Activated T-helper 17 cell treated with anti-CD3 and anti-CD28 coated beads, Interleukin-2, amount 50 U/mL, for 72 hours (primary cell): ENCODE measurements around the gene NAP1L4. TPM values are rescaled to one million over a fixed set of nuclear protein-coding genes. Genes with fewer than 3 reads are reported as not detected.
"Not testable (repeated sequence)": the region's sequence is repeated elsewhere in the genome, so short reads cannot be mapped to it uniquely, and the experiment has no call there.

Experiments used
- ATAC-seq: fragments of 150-1000 bp; cut with Tn5 transposase; replicated peaks from 2 replicates; pipeline ENCODE4 v1.10.0; 2021; ENCODE audit warnings: mild to moderate bottlenecking, moderate library complexity
- H3K27ac Mint-ChIP-seq: one replicate; pipeline ENCODE4 v1.8.0; 2022; ENCODE audit warnings: mixed read lengths
- H3K27me3 Mint-ChIP-seq: one replicate; pipeline ENCODE4 v1.8.0; 2022; ENCODE audit warnings: mixed read lengths
- H3K36me3 Mint-ChIP-seq: one replicate; pipeline ENCODE4 v1.8.0; 2022; ENCODE audit warnings: low read depth, mild to moderate bottlenecking, mixed read lengths
- H3K4me1 Mint-ChIP-seq: one replicate; pipeline ENCODE4 v1.8.0; 2022; ENCODE audit warnings: mixed read lengths
- H3K4me3 Mint-ChIP-seq: one replicate; pipeline ENCODE4 v1.8.0; 2022; ENCODE audit warnings: mild to moderate bottlenecking, mixed read lengths
- H3K9me3 Mint-ChIP-seq: one replicate; pipeline ENCODE4 v1.8.0; 2022; ENCODE audit warnings: mixed read lengths
- total RNA-seq, 2 donors: library from RNA; stranded (reverse); gene quantifications; one replicate each; pipeline ENCODE4 v1.2.3, GENCODE V29; 2022

Gene NAP1L4
- total RNA-seq, 2 donors from 2014 or later = 301 to 344 TPM

DNA sequence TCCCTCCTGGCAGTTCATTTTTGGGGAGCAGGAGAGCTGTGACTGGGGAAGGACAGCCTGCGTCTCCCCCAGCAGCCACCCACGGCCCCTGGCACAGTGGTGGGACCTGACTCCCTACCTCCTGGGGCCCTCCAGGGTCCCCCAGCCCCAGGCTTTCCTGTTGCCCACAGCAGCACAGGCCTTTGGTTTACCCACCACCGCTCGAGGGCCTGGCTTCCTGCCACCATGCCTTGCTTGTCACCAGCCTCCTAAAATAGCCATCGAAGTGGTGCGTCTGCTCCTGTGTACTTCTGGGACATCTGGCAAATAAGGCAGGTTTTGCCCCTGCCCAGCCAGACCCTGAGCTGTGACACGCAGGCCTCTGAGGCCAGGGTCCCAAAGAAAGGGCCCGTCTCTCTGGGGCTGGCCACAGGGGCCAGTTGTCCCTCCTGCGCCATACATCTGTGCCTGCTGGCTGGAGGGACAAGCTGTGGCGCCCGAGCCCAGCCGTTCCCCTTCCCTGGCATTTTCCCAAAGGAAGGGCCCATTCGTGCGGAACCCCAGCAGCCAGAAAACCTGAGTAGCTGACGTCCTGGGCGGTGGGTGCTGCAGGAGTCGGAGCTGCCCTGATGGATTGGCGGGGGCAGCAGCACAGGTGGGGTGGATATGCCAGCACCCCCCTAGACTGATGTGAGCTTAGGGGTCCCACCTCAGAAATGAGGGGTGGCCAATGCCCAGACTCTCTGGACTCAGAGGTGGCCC is 77.5 kb downstream of the NAP1L4 start:
- H3K27ac Mint-ChIP-seq = no peak overlapping the region
- ATAC-seq = no peak
- no peaks in the 10 kb centered on the region for H3K36me3 Mint-ChIP-seq
- no peaks in the 10 kb centered on the region for H3K27me3 Mint-ChIP-seq
- H3K4me3 Mint-ChIP-seq = no peak overlapping the region
- H3K4me1 Mint-ChIP-seq = no peaks in the 10 kb centered on the region
- no peaks in the 10 kb centered on the region for H3K9me3 Mint-ChIP-seq

DNA sequence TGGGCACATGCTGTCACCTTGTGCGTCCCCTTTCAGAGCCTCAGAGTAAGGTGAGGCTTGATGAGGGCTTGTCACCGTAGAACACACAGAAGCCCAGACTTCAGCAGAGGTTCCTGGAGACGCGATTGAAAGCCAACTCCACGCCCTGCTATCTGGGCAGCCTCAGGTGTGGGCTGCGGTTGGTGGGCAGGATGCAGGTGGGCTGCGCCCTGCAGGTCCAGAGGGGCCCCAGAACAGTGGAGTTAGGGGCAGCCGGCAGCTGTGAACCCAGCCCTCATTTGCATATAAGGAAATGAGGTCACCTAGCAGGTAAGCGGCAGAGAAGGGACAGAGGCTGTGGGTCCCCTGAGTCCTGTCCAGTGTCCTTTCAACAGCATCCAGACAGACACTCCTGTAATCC is 78.4 kb downstream of the NAP1L4 start:
- no peaks in the 10 kb centered on the region for H3K36me3 Mint-ChIP-seq
- no peaks in the 10 kb centered on the region for H3K4me1 Mint-ChIP-seq
- peak overlapping the region; percentile 68 for H3K27ac Mint-ChIP-seq
- no peaks in the 10 kb centered on the region for H3K27me3 Mint-ChIP-seq
- no peak for ATAC-seq
- no peak overlapping the region for H3K4me3 Mint-ChIP-seq
- H3K9me3 Mint-ChIP-seq = no peaks in the 10 kb centered on the region

DNA sequence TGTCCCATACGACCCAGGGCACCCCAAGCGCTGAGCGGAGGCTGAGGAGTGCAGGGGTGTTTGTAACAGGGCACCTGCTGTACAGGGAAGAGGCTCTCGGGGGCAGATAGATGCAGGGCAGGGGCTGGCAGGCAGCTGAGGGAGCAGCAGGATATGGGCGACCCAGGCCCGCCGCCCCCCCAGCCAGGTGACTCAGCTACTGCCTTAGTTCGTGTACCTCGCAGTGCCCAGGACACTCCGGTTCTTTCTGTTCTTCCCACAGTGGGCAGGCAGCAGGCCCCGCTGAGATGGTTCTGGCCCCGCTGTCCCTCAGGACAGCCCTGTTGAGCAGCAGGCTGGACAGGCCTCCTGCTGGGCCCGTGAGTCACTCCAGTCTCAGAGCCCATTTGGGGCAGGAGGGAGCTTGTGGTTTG is 79.1 kb downstream of the NAP1L4 start:
- ATAC-seq = no peak
- H3K36me3 Mint-ChIP-seq = no peaks in the 10 kb centered on the region
- H3K9me3 Mint-ChIP-seq = no peaks in the 10 kb centered on the region
- no peak overlapping the region for H3K4me3 Mint-ChIP-seq
- no peaks in the 10 kb centered on the region for H3K27me3 Mint-ChIP-seq
- H3K27ac Mint-ChIP-seq = peak overlapping the region; percentile 68
- H3K4me1 Mint-ChIP-seq = no peaks in the 10 kb centered on the region

- H3K4me3 Mint-ChIP-seq = no peak overlapping the region
- H3K9me3 Mint-ChIP-seq = no peaks in the 10 kb centered on the region
- no peaks in the 10 kb centered on the region for H3K36me3 Mint-ChIP-seq
- no peaks in the 10 kb centered on the region for H3K27me3 Mint-ChIP-seq
- no peak overlapping the region for H3K27ac Mint-ChIP-seq
- no peaks in the 10 kb centered on the region for H3K4me1 Mint-ChIP-seq
- ATAC-seq = peak; percentile 44
These were observed 79.6 kb downstream of the NAP1L4 start for GRCh38 chr11:2912498-2912897.

DNA sequence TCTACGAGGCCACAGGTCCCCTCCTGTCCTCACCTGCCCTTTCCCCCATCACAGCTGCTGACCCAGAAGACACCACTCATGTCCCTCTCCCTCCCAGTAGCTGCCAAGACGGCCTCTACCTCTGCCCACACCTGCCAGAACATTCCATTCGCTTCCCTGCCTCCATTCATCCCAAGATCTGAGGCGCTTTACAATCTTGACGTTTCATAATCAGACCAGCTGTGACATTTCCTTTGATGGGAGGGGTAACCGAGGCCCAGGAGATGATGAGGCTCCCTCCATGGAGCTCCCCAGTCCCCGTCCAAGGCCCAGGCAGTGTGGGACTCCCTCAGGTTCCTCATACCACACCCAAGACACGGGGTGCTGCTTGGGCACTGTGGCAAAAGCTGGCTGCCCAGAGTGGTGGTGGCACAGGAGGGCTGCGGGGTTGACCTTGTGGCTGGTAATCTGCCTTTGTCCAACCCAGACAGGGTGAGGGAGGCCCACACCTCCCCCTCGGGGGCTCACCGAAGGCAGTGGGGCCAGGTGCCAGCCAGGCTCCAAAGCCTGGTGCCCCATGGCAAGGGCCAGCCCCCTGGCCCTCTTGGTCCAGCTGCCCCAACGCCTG is 80.2 kb downstream of the NAP1L4 start:
- H3K9me3 Mint-ChIP-seq = no peaks in the 10 kb centered on the region
- no peaks in the 10 kb centered on the region for H3K36me3 Mint-ChIP-seq
- no peak overlapping the region for H3K4me3 Mint-ChIP-seq
- no peaks in the 10 kb centered on the region for H3K27me3 Mint-ChIP-seq
- no peaks in the 10 kb centered on the region for H3K4me1 Mint-ChIP-seq
- no peak for ATAC-seq
- peak overlapping the region; percentile 26 for H3K27ac Mint-ChIP-seq

DNA sequence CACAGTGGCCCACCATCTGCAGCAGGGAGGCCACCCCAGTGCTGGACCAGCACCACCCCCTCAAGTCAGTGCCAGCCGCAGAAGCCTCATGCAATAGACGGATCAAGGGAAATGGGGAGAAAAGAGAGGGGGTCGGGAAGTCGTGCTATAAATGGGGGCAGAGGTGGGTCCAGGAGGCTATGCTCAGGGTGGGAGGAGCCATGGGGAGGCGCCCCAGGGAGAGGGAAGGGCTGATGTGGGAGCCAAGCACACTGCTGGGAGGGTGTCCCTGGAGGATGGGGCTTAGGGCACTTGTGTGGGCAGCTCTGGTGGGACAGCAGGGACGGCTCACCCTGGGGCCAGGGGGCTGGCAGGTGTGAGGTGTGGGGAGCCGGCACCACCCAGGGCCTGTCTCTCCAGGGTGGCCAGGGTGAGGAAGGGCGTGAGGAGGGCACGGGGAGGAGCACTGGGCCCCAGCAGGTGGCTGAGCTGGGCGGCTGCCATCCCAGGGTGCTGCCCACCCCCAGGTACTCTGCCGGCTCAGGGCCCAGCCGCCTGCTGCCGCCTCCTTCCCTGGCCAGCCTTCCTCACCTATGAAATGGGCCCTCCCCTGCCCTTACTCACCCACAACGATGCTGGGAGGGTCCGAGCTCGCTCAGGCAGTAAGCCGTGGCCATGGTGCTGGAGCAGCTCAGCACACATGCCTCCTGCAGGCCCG is 80.9 kb downstream of the NAP1L4 start:
- H3K9me3 Mint-ChIP-seq = no peaks in the 10 kb centered on the region
- ATAC-seq = no peak
- peak overlapping the region; percentile 26 for H3K27ac Mint-ChIP-seq
- H3K4me3 Mint-ChIP-seq = no peak overlapping the region
- no peaks in the 10 kb centered on the region for H3K36me3 Mint-ChIP-seq
- H3K27me3 Mint-ChIP-seq = no peaks in the 10 kb centered on the region
- no peaks in the 10 kb centered on the region for H3K4me1 Mint-ChIP-seq

GRCh38 chr11:2910401-2910955 is 81.7 kb downstream of the NAP1L4 start:
- no peak for ATAC-seq
- H3K27me3 Mint-ChIP-seq = no peaks in the 10 kb centered on the region
- no peak overlapping the region for H3K4me3 Mint-ChIP-seq
- H3K27ac Mint-ChIP-seq = no peak overlapping the region
- no peaks in the 10 kb centered on the region for H3K9me3 Mint-ChIP-seq
- no peaks in the 10 kb centered on the region for H3K4me1 Mint-ChIP-seq
- no peaks in the 10 kb centered on the region for H3K36me3 Mint-ChIP-seq

DNA sequence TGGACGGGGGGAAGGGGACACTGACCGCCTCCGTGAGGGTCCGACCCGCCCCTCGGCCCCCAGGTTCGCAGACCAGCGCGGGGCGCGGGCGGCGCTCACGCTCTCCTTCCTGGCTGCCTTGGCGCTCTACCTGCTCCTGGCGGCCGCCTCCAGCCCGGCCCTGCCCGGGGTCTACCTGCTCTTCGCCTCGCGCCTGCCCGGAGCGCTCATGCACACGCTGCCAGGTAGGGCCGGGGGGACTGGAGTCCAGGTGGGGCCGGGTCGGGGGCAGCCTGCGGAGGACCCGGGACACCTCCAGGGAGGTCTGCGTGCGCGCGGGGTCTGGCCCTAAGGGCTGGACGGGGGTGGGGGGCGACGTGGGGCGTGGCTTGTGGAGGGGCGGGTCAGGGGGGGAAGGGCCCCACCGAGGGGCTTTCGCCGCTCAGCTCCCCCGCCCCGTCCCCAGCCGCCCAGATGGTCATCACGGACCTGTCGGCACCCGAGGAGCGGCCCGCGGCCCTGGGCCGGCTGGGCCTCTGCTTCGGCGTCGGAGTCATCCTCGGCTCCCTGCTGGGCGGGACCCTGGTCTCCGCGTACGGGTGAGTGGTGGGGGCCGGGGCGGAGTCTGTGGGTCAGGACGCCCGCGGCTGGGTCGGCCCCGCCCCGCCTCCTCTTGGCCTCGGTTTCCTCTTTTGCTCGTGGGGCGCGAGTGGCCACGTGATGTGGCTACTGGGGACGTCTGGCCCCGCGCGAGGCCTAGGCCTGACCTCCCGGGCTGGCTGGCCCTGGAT is 82.8 kb downstream of the NAP1L4 start:
- Mint-ChIP-seq H3K27ac (no peak overlapping the region), H3K4me1 (no peaks in the 10 kb centered on the region), H3K36me3 (no peaks in the 10 kb centered on the region), H3K27me3 (no peaks in the 10 kb centered on the region), H3K4me3 (no peak overlapping the region), H3K9me3 (no peaks in the 10 kb centered on the region)
- no peak for ATAC-seq

- Mint-ChIP-seq H3K27ac (no peak overlapping the region), H3K4me3 (no peak overlapping the region), H3K4me1 (peaks cover 5% of the 10 kb centered on the region), H3K27me3 (no peaks in the 10 kb centered on the region), H3K9me3 (no peaks in the 10 kb centered on the region), H3K36me3 (no peaks in the 10 kb centered on the region)
- ATAC-seq = no peak
These were observed 84.0 kb downstream of the NAP1L4 start for GRCh38 chr11:2908130-2908529.

DNA sequence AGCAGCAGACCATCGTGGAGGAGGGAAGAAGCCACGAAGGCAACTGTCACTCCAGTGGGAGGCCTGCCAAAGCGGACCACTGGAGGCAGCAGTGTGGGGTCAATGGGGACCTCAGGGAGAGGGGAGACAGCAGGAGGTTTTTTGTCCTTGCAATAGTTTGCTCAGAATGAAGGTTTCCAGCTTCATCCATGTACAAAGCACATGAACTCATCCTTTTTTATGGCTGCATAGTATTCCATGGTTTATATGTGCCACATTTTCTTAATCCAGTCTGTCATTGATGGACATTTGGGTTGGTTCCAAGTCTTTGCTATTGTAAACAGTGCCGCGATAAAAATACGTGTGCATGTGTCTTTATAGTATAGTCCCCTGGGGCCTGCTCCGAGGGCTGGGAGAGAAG is 86.8 kb downstream of the NAP1L4 start:
- H3K27ac Mint-ChIP-seq, H3K9me3 Mint-ChIP-seq, H3K36me3 Mint-ChIP-seq, H3K4me3 Mint-ChIP-seq, H3K27me3 Mint-ChIP-seq, H3K4me1 Mint-ChIP-seq, ATAC-seq: not testable (repeated sequence)

- Mint-ChIP-seq H3K9me3 (no peaks in the 10 kb centered on the region), H3K4me1 (peaks cover 9% of the 10 kb centered on the region), H3K27me3 (no peaks in the 10 kb centered on the region), H3K36me3 (no peaks in the 10 kb centered on the region), H3K4me3 (peak overlapping the region; percentile 68), H3K27ac (no peak overlapping the region)
- no peak for ATAC-seq
These were observed 87.7 kb downstream of the NAP1L4 start for GRCh38 chr11:2904153-2905052.

- Mint-ChIP-seq H3K27me3 (no peaks in the 10 kb centered on the region), H3K9me3 (no peaks in the 10 kb centered on the region), H3K36me3 (no peaks in the 10 kb centered on the region), H3K4me3 (peak overlapping the region; percentile 68), H3K4me1 (peaks cover 16% of the 10 kb centered on the region), H3K27ac (peak overlapping the region; percentile 58)
- ATAC-seq = no peak
These were observed 88.5 kb downstream of the NAP1L4 start for GRCh38 chr11:2903672-2904011.

DNA sequence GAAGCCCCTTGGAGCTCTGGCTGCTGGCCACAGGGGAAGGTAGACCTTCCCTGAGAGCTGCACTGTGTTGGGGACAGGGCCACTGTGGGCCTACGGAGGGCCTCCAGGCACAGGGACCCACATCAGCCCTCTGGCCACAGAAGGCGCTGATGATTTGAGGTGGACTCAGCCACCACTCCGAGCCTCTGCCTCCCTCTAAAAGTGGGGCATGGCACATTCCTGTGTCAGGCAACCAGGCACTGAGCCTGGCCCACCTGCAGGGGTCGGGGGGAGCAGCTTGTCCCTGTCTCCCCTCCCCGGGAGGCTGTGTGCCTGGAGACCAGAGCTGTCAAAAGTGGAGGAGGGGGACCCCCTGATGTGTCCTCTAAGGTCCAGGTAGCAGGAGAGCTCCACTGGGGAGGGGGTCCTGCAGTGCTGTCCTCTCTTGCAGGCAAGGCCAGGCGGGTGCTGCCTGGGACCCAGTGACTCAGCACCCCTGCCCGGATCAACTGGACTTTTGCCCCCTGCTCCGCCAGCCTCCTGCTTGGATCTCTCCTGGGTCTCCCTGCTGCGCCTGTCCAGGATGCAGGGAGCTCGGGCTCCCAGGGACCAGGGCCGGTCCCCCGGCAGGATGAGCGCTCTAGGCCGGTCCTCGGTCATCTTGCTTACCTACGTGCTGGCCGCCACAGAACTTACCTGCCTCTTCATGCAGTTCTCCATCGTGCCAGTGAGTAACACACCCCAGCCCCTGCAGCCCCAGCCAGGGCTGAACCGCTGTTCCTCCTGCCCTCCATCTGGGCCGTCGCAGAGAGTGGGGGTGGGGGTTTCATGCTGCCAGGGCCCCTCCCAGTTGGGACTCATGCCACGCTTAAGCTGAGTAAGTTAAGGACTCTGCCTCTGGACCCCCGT is 89.1 kb downstream of the NAP1L4 start:
- Mint-ChIP-seq H3K27me3 (no peaks in the 10 kb centered on the region), H3K4me3 (peak overlapping the region; percentile 68), H3K27ac (peak overlapping the region; percentile 58), H3K9me3 (no peaks in the 10 kb centered on the region), H3K4me1 (peaks cover 23% of the 10 kb centered on the region), H3K36me3 (no peaks in the 10 kb centered on the region)
- ATAC-seq = no peak
